SU-DHL-6 (cell line): ENCODE results near the gene NKX2-2.

Source experiments
- H2AFZ ChIP-seq: fragments of 200-600 bp; sonication (generic); 2 replicates; pipeline ENCODE4 v1.6.1; 2014; ENCODE audit warnings: low read depth, mild to moderate bottlenecking, moderate library complexity, mixed read lengths, antibody characterized with exemption, low read length; ENCODE audit not compliant: severe bottlenecking
- H3F3A ChIP-seq: fragments of 200-600 bp; shearing (Covaris generic); 2 replicates; pipeline ENCODE4 v1.6.0; 2016; ENCODE audit warnings: antibody characterized with exemption, mild to moderate bottlenecking; ENCODE audit not compliant: insufficient read depth
- H3K27ac ChIP-seq: fragments of 200-600 bp; sonication (generic); 2 replicates; pipeline ENCODE4 v1.5.1; 2016; ENCODE audit warnings: low read depth, mild to moderate bottlenecking, low read length, moderate library complexity, mixed read lengths
- H3K27me3 ChIP-seq: fragments of 200-600 bp; sonication (generic), shearing (Covaris generic); 2 replicates; pipeline ENCODE4 v1.6.0; 2014; ENCODE audit warnings: mild to moderate bottlenecking, low read length
- H3K36me3 ChIP-seq: fragments of 200-600 bp; sonication (generic); 2 replicates; pipeline ENCODE4 v1.6.1; 2014; ENCODE audit warnings: mild to moderate bottlenecking, low read length, mixed read lengths
- H3K4me2 ChIP-seq: fragments of 300-600, 200-600 bp; shearing (Covaris generic), sonication (generic); 2 replicates; pipeline ENCODE4 v1.6.0; 2014; ENCODE audit warnings: low read length, low read depth, mild to moderate bottlenecking; ENCODE audit not compliant: poor library complexity, severe bottlenecking
- H3K4me3 ChIP-seq: fragments of 200-600 bp; sonication (generic); 2 replicates; pipeline ENCODE4 v1.5.1; 2014; ENCODE audit warnings: antibody characterized with exemption, low read length, mild to moderate bottlenecking, mixed read lengths; ENCODE audit not compliant: insufficient read depth, poor library complexity, severe bottlenecking
- H3K79me2 ChIP-seq: fragments of 200-600 bp; sonication (generic); 2 replicates; pipeline ENCODE4 v1.6.1; 2014; ENCODE audit warnings: mild to moderate bottlenecking, low read length, moderate library complexity; ENCODE audit not compliant: insufficient read depth
- H3K9ac ChIP-seq: fragments of 200-600 bp; sonication (generic); 2 replicates; pipeline ENCODE4 v1.7.0; 2014; ENCODE audit warnings: mild to moderate bottlenecking, low read length
- H3K9me2 ChIP-seq: fragments of 200-600 bp; sonication (generic); replicated peaks from 2 replicates; pipeline ENCODE4 v1.6.1; 2014; ENCODE audit warnings: low read length; ENCODE audit not compliant: insufficient read depth
- H3K9me3 ChIP-seq: fragments of 200-600 bp; sonication (generic); 2 replicates; pipeline ENCODE4 v1.6.1; 2014; ENCODE audit warnings: low read length, mixed read lengths; ENCODE audit not compliant: insufficient read depth
- H4K20me1 ChIP-seq: fragments of 200-600 bp; sonication (generic); 2 replicates; pipeline ENCODE4 v1.6.1; 2014; ENCODE audit warnings: low read depth, mild to moderate bottlenecking, antibody characterized with exemption, low read length, moderate library complexity, mixed read lengths
- EZH2phosphoT487 ChIP-seq: fragments of 200-600 bp; sonication (generic), shearing (Covaris generic); conservative IDR thresholded peaks from 2 replicates; pipeline ENCODE4 v1.6.1; 2018; ENCODE audit warnings: mild to moderate bottlenecking, antibody characterized with exemption, low read length, moderate library complexity, mixed read lengths
- TF ChIP-seq, protein P1 (sequence below): fragments of 200-600 bp; sonication (generic); IDR thresholded peaks from one replicate; pipeline ENCODE4 v1.5.1; 2017; ENCODE audit warnings: antibody characterized with exemption, mild to moderate bottlenecking, low read length, moderate library complexity; ENCODE audit not compliant: insufficient read depth, poor library complexity, severe bottlenecking

The NKX2-2 gene

DNA sequence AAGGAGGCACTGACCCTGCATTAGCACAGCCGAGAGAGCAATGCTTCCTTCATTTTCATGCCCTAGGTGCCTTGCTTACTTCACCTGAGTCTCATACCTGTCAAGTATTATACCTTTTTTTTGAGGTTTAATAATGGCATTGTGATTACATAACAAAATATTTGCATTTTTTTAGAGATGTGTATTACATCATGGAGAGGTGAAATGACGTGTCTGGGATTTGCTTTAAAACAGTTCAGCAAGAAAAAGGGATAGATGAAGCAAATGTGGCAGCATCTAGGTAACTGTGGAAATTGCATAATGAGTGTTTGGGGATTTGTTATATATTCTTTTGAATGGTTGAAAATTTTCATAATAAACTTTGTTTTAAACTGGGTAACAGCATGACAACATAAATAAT lies 48.9 kb downstream of the NKX2-2 start:
- Histone ChIP-seq H3K9me2 (no peaks in the 10 kb centered on the region), H3K4me2 (no peak overlapping the region), H3K36me3 (no peaks in the 10 kb centered on the region), H2AFZ (no peak overlapping the region), H4K20me1 (no peaks in the 10 kb centered on the region), H3K27ac (no peak overlapping the region), H3K9me3 (no peaks in the 10 kb centered on the region), H3K27me3 (no peaks in the 10 kb centered on the region), H3F3A (no peaks in the 10 kb centered on the region), H3K79me2 (no peaks in the 10 kb centered on the region), H3K9ac (no peak overlapping the region), H3K4me3 (no peak overlapping the region)
- TF ChIP-seq EZH2phosphoT487 = no peak
- TF ChIP-seq, protein P1, sequence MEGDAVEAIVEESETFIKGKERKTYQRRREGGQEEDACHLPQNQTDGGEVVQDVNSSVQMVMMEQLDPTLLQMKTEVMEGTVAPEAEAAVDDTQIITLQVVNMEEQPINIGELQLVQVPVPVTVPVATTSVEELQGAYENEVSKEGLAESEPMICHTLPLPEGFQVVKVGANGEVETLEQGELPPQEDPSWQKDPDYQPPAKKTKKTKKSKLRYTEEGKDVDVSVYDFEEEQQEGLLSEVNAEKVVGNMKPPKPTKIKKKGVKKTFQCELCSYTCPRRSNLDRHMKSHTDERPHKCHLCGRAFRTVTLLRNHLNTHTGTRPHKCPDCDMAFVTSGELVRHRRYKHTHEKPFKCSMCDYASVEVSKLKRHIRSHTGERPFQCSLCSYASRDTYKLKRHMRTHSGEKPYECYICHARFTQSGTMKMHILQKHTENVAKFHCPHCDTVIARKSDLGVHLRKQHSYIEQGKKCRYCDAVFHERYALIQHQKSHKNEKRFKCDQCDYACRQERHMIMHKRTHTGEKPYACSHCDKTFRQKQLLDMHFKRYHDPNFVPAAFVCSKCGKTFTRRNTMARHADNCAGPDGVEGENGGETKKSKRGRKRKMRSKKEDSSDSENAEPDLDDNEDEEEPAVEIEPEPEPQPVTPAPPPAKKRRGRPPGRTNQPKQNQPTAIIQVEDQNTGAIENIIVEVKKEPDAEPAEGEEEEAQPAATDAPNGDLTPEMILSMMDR = no peak
